GM21717 (cell line): ENCODE measurements around the gene NEK11.

ENCODE experiments used
- ATAC-seq: cut with Tn5 transposase; IDR thresholded peaks from one replicate; pipeline ENCODE4 v1.9.1; 2021; ENCODE audit warnings: mild to moderate bottlenecking, moderate library complexity; ENCODE audit not compliant: unreplicated experiment

NEK11 gene

DNA sequence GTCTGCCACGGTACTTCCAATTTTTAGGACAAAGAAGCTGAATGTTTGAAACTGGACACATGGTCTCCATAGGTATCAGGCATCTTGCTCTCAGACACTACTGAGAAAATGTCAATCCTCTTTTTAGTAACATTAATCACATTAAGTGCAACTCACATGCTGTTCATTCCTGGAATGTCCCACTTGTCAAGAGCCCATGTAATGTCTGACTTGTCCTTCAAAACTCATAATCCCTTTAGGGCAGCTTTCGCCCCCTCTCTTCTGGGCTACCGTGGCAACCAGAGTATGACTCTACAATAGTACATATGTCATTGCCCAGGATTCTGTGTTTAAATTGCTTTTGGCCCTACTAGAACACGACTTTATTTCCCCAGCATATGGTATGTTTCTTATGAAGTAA, 367.2 kb downstream of the NEK11 start:
- ATAC-seq: no peak

DNA sequence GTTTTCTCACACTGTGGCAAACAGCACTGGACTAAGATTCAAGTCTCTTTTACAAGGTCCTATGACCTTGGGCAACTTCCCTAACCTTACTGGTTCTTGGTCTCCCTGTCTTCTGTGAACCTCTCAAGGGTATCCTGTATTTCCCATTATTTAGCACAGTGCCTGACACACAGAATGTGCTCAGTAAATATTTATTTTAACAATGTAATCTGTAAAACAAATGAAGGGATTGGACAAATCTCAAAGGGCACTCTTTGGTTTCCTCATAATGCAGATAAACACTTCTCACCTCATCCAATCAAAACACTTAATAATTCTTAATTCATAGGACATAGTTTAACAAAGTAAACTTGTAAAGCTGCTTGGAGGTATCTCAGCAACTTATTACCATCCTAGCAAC, 367.7 kb downstream of the NEK11 start:
- no peak for ATAC-seq

DNA sequence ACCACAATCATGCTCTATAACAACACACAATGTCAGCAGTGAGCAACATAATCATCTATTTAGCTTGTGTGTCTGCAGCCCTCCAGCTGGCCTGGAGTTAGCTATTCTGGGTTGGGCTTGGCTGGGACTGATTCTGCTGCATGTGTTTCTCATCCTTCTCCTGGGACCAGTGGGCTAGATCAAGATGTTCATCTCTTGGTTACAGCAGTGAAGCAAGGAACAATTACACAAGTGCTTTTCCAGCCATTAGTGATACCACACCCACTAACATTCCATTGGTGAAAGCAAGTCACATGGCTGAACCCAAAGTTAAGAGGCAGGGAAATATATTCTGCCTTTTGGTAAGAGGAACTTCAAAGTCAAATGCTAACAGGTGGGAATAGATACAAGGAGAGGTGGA, 369.5 kb downstream of the NEK11 start:
- no peak for ATAC-seq

DNA sequence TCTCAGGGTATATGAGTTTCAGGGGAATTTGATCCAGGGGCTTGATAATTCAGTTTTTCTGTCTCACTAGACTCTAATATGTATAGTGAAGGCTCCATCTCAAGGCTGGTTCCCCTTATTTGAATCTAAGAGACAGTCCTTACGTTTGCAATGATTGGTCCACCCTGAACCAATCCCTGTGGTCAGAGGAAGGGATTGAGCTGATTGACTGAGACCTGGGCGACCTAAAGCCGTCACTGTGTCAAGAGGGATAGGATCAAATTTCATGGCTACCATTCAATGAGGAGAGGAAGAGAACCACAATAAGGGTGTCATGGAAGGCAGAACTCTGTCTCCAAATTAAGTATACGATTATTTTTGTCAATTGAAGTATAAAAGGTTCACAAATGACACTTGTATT, 371.2 kb downstream of the NEK11 start:
- ATAC-seq: no peak
